Peyer's patch (tissue), 4 donors: ENCODE measurements around the gene ACTR5.

Source experiments
- CTCF ChIP-seq, 6 experiments: fragments of 450-650 bp in 4 of 6; fragments of 200-600 bp in 2 of 6; sonication (generic) in 1 of 6; IDR thresholded peaks; one replicate each; pipeline ENCODE4 v1.5.1; 2017 to 2019; ENCODE audit warnings: antibody characterized with exemption in 6 of 6, mild to moderate bottlenecking in 3 of 6, moderate library complexity in 1 of 6
- POLR2A ChIP-seq, 2 donors: fragments of 450-650 bp; IDR thresholded peaks; one replicate each; pipeline ENCODE4 v1.5.1; 2017; ENCODE audit warnings: antibody characterized with exemption in 2 of 2, mild to moderate bottlenecking in 2 of 2, moderate library complexity in 2 of 2

DNA sequence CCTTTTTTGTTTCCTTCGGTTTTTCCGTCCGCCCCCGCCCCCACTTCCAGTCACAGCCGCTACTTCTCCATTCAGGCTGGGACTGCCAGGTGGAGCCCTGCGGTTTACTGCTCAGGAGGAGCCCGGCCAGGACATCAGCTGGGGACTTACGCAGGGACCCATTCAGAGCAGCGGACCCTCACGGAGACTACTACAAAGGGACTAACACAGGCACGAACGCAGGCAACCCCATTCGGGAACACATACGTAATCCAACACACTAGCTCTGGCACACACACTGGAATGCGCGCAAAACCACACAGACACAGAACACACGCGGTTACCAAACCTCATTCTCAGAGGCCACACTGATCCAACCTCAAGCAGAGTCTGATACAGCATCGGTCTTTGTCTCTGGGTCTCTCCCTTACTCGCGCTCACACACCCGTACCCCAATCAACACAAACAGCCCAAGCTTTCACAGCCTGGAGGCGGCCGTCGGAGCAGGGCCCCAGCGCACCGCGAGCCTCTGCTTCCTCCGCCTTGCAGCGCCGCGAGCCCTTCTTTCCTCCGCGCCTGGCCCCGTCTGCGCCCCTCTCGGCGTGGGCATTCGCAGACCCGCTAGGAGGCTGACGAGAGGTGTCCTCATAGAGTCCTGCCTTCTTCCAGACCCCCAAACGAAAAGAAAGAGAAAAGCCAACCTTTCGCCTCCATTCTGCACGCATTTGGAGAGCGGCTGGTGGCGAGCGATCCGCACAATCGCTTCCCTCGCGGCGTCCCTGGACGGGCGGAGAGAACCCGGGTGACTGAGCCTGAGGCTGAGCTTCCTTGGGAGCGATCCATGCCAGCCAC lies 25.0 kb upstream of the ACTR5 start:
- TF ChIP-seq CTCF (IDR thresholded peaks at IDR 0.05) (no peak), POLR2A (IDR thresholded peaks at IDR 0.05) (no peak)
